Omental fat pad (tissue), 4 donors: Measurements from ENCODE around the gene ME3. TPM values are rescaled to one million over a fixed set of nuclear protein-coding genes. Genes with fewer than 3 reads are reported as not detected.

Source experiments
- ATAC-seq: fragments of 150-250 bp; one replicate; pipeline ENCODE4 v1.9.1; 2016; ENCODE audit warnings: mild to moderate bottlenecking, moderate library complexity; ENCODE audit not compliant: low FRiP score
- DNase-seq: peaks from one replicate; pipeline ENCODE4 v3.0.0-alpha.2; 2019; ENCODE audit warnings: low spot score
- total RNA-seq, 4 donors: library from RNA; depleted of rRNA; stranded (reverse); fragments of >200 nt; gene quantifications; one replicate each; pipeline ENCODE4 v1.1.0, GENCODE V29; 2016
- TF ChIP-seq, protein P1 (sequence below), 3 donors: fragments of 450-650 bp; IDR thresholded peaks; one replicate each; pipeline ENCODE4 v1.5.1; 2016 to 2017; ENCODE audit warnings: antibody characterized with exemption in 3 of 3, mild to moderate bottlenecking in 3 of 3, moderate library complexity in 2 of 3

ME3 gene
- total RNA-seq, 4 donors from 2014 or later = 28.4 to 93.0 (median 80.1) TPM

DNA sequence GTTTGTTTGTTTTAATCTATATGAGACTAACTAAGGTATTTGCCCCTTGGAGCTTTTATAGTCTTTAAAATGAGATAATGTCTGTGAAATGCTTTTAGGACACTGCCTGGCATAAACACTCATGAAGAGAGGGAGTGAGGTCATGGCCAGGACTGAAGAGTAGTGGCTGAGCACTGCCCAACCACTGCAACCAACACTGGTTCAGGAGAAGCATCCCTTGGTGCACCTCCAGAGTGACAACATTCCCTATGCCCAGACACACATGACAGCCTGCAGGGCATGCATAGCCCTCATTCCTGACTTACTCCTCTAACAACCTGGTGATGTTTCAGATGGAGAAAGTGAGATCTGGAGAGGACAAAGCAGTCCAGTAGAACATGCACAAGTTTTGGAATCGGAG lies 36.1 kb downstream of the ME3 start:
- ATAC-seq (no peak), DNase-seq (no peak)
- TF ChIP-seq, protein P1, sequence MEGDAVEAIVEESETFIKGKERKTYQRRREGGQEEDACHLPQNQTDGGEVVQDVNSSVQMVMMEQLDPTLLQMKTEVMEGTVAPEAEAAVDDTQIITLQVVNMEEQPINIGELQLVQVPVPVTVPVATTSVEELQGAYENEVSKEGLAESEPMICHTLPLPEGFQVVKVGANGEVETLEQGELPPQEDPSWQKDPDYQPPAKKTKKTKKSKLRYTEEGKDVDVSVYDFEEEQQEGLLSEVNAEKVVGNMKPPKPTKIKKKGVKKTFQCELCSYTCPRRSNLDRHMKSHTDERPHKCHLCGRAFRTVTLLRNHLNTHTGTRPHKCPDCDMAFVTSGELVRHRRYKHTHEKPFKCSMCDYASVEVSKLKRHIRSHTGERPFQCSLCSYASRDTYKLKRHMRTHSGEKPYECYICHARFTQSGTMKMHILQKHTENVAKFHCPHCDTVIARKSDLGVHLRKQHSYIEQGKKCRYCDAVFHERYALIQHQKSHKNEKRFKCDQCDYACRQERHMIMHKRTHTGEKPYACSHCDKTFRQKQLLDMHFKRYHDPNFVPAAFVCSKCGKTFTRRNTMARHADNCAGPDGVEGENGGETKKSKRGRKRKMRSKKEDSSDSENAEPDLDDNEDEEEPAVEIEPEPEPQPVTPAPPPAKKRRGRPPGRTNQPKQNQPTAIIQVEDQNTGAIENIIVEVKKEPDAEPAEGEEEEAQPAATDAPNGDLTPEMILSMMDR (IDR thresholded peaks at IDR 0.05) = no peak

DNA sequence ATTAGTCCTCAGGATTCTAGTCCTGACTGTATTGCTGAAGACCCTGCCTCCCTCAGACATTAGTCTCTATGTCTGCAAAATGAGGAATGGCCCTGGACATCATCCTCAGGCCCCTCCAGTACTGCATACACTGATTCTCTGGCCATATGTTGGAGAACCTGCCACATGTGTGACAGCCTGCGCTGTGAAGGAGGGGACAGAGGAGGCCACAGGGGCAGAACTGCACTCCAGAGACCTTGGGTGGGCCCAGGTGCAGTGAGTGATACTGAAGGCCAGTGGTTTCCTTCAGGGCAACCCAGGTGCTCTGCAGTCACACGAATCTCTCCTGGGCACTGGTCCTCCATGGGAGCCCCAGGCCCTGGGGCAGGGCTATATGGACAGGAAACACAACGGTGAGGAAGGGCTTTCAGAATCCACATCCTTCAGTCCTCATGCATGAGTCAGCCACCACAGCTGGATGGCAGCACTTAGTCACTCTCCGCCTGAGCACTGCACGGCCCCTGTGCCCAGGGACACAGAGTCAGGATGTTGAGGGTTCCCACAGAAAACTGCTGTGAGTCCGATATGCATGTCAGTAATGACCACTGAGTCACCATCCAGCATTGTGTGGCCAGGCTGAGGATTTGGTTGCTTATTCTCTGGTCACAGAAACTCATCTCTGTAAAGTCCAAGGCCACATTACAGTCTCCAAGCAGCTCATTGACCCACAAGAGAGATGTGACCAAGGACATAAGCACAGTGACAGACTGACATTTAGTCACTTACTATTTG lies 39.7 kb downstream of the ME3 start:
- ATAC-seq (no peak), DNase-seq (no peak)
- TF ChIP-seq, protein P1 (IDR thresholded peaks at IDR 0.05) = no peak

DNA sequence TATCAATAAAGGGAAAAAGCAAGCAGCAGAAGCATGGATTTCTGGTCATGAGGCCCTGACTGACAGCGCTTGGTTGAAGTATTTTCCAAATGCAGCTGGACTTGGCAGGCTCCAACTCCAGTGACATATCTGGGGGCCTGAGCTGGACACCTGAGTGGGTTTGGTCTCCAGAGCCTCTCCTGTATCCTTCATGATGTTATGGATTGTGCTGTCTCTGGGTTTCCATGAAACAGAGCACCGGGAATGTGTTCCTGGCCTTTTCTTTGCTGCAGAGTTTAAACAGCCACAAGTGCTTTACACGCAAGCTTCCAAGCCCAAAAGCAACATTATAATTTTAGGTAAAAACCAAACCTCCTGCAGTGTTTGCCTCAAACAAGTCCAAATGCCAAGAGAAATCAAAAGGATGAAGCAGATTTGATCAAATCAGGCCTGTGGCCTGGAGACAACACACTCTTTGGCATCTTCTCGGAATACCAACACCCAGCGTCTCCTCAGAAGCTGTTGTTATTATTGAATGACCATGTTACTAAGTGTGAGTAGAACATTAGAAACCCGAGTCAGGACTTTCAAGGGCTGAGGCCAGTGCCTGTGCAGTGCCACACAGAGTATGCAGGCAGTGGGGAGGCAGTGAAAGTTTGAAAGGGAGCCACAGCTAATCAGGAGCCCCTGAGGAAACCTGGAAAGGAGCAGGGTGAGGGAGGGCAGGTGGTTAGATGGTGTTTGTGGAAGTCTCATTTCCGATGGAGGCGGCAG lies 42.0 kb downstream of the ME3 start:
- TF ChIP-seq, protein P1 (IDR thresholded peaks at IDR 0.05) = no peak
- ATAC-seq = no peak
- no peak for DNase-seq

DNA sequence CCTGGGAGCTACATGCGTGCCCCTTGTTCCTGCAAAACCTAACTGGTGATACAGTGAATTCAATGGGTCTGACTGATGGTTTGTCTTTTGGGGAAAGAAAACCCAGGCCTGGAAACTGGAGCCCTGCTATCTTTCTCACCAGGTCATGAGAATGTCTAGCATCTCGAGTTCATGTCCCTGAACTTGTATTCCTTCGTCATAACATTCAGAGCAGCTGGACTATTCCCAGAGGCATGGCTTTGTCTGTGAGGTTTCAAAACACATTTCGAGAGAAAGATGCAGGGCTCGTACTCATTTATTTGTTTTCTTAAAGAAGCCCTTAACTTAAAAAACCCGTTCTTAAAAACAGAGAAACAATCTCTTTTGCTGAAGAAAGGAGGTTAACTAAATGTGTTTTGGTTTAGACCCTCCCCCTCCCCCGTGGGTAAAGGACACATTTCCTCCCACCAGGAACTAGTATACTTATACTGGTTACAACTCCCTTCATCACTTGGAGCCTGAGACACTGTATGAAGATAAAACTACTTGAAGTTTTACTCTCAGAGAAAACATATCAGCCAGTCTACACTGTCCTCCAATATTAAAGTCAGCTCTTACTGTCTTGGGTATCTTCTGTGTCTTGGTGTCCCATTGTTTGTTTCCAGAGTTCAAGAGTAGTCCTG lies 43.2 kb downstream of the ME3 start:
- DNase-seq (no peak), ATAC-seq (no peak)
- TF ChIP-seq, protein P1 (IDR thresholded peaks at IDR 0.05) = no peak

DNA sequence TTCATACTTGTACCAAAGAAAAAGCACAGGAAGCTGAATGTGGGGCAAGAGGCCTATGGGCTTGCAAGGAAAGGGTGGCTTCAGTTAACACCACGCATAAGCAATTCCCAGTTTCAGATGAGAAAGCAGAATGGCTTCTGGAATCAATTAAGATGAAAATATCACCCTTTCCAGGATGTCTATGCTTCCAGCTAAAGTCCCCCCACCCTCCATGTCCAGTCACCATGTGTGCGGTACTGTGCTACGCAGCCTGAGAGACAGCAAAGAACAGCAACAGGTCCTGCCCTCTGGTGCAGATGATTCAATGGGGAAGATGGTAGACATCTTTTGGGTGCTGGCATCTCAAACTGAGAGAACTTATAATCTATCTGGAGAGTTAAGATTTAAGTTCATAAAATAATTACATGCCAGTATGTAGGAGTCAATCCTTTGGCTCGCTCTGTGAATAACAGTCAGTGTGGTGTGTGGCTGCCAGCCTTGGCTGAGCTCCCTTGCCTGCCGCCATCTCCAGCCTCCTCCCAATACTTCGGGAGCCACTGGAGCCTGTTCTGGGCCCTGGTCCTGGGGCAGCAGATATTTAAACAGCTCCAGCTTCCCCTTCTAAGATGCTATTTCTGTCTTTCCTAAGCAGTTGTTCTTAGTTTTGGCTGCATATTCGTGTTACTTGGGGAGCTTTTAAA lies 44.5 kb downstream of the ME3 start:
- DNase-seq (no peak), ATAC-seq (peak; percentile 60)
- TF ChIP-seq, protein P1 (IDR thresholded peaks at IDR 0.05) = no peak

DNA sequence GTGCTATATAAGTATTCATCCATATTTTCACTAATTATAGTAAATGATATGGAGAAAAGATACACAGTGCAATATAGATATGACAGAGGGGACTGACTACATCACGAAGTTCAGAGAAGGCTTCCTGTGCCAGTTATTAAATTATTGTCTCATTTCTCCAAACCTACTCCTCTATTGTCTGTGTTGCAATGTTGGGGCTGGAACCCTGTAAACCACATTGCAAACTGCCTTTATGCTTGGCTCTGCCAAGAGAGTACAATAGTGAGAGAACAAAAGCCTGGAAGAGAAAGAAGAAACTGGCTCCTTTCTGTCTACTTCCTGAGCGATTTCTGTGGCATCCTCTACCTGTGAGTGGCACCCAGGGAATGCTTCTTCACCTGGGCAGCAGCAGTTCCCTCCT lies 46.4 kb downstream of the ME3 start:
- DNase-seq (no peak), ATAC-seq (no peak)
- TF ChIP-seq, protein P1 (IDR thresholded peaks at IDR 0.05) = no peak
